Measurements from ENCODE around the gene PCED1B.

PCED1B gene

DNA sequence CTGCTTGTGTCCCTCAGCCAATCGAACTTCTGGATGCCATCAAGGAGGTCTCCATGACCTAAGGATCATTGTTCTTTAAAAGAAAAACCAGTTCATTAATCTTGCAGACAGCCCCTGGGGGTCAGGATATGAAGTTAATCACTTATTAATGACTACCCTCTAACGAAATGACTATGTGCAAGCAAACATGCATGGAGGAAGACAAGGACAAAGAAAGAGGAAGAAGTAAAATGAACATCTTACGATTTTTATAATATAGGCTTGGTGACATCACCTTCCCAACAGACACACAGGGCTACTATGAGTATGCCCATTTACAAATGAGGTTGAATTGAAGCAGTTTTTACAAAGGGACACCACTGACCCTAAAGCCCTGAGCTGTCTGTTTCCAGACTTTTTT is 111.5 kb downstream of the PCED1B start:
- Histone ChIP-seq H3K9me3 (ENCODE audit: insufficient read depth, low read length) (no peaks in the 10 kb centered on the region), H2AFZ (ENCODE audit: low read depth, low read length, severe bottlenecking) (no peak overlapping the region), H3K27me3 (ENCODE audit: low read length) (no peaks in the 10 kb centered on the region), H3F3A (ENCODE audit: insufficient read depth) (0 out of 2 replicates have a peak, but pooled peaks cover 4% of the 10 kb centered on the region), H4K20me1 (ENCODE audit: low read depth, low read length) (no peaks in the 10 kb centered on the region), H3K9me2 (replicated peaks; ENCODE audit: insufficient read depth, low read length) (no peaks in the 10 kb centered on the region), H3K9ac (ENCODE audit: low read length) (no peak overlapping the region), H3K4me3 (ENCODE audit: insufficient read depth, low read length, poor library complexity, severe bottlenecking) (no peak overlapping the region), H3K36me3 (ENCODE audit: low read length) (no peaks in the 10 kb centered on the region), H3K27ac (ENCODE audit: low read depth, low read length) (no peak overlapping the region), H3K4me2 (ENCODE audit: low read depth, low read length, poor library complexity, severe bottlenecking) (no peak overlapping the region), H3K79me2 (ENCODE audit: insufficient read depth, low read length) (no peaks in the 10 kb centered on the region)
- no peak for TF ChIP-seq EZH2phosphoT487 (conservative IDR thresholded peaks at IDR 0.05; ENCODE audit: low read length)
- TF ChIP-seq, protein P1, sequence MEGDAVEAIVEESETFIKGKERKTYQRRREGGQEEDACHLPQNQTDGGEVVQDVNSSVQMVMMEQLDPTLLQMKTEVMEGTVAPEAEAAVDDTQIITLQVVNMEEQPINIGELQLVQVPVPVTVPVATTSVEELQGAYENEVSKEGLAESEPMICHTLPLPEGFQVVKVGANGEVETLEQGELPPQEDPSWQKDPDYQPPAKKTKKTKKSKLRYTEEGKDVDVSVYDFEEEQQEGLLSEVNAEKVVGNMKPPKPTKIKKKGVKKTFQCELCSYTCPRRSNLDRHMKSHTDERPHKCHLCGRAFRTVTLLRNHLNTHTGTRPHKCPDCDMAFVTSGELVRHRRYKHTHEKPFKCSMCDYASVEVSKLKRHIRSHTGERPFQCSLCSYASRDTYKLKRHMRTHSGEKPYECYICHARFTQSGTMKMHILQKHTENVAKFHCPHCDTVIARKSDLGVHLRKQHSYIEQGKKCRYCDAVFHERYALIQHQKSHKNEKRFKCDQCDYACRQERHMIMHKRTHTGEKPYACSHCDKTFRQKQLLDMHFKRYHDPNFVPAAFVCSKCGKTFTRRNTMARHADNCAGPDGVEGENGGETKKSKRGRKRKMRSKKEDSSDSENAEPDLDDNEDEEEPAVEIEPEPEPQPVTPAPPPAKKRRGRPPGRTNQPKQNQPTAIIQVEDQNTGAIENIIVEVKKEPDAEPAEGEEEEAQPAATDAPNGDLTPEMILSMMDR (IDR thresholded peaks at IDR 0.05; ENCODE audit: insufficient read depth, low read length, poor library complexity, severe bottlenecking) = no peak

DNA sequence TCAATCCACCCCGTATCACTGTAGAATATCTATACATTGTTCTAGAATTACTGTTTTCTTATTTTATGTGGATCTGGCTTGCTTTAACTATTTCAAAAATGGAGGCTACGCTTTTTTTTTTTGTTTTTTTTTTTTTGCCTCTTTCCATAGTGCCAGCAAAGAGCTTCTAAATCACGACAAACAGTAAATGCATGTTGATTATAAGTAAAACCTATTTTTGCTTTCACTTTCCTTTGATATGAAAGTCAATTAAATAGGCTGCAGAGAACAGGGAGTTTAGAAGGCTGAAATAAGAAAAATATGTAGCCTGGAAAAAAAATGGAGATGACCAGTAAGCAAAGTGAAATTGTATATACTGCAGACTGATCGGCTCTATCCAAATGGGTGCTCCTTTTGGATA is 112.6 kb downstream of the PCED1B start:
- no peak overlapping the region for H3K4me3 ChIP-seq (ENCODE audit: insufficient read depth, low read length, poor library complexity, severe bottlenecking)
- no peaks in the 10 kb centered on the region for H4K20me1 ChIP-seq (ENCODE audit: low read depth, low read length)
- TF ChIP-seq EZH2phosphoT487 (conservative IDR thresholded peaks at IDR 0.05; ENCODE audit: low read length) = no peak
- TF ChIP-seq, protein P1 (IDR thresholded peaks at IDR 0.05; ENCODE audit: insufficient read depth, low read length, poor library complexity, severe bottlenecking) = no peak
- no peaks in the 10 kb centered on the region for H3K9me3 ChIP-seq (ENCODE audit: insufficient read depth, low read length)
- H3F3A ChIP-seq (ENCODE audit: insufficient read depth) = 0 out of 2 replicates have a peak, but pooled peaks cover 7% of the 10 kb centered on the region
- H3K4me2 ChIP-seq (ENCODE audit: low read depth, low read length, poor library complexity, severe bottlenecking) = no peak overlapping the region
- H3K9ac ChIP-seq (ENCODE audit: low read length) = no peak overlapping the region
- H3K79me2 ChIP-seq (ENCODE audit: insufficient read depth, low read length) = no peaks in the 10 kb centered on the region
- H2AFZ ChIP-seq (ENCODE audit: low read depth, low read length, severe bottlenecking) = no peak overlapping the region
- no peaks in the 10 kb centered on the region for H3K36me3 ChIP-seq (ENCODE audit: low read length)
- H3K9me2 ChIP-seq (replicated peaks; ENCODE audit: insufficient read depth, low read length) = no peaks in the 10 kb centered on the region
- no peaks in the 10 kb centered on the region for H3K27me3 ChIP-seq (ENCODE audit: low read length)
- no peak overlapping the region for H3K27ac ChIP-seq (ENCODE audit: low read depth, low read length)

DNA sequence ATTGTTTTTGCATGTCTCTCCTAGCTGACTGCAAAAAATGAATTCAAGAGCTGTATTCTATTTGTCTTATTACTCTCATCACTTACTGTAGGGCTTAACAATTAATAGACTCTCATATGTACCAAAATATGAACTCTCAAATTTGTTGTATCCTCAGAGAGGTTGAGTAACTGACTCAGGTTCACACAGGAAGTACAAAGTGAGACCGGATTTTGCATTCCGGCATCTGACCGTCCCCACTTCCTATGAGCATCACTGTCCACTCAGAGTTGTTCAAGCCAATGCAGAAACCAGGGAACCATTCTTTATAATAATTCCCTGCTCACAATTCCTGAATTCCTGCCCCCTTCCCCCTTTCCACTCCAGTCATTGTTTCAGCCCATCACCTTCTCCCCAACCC is 113.6 kb downstream of the PCED1B start:
- Histone ChIP-seq H3K27me3 (ENCODE audit: low read length) (no peaks in the 10 kb centered on the region), H3K9ac (ENCODE audit: low read length) (peak overlapping the region; percentile 21), H3K4me3 (ENCODE audit: insufficient read depth, low read length, poor library complexity, severe bottlenecking) (no peak overlapping the region), H3K27ac (ENCODE audit: low read depth, low read length) (peak overlapping the region; percentile 78), H3F3A (ENCODE audit: insufficient read depth) (peaks cover 7% of the 10 kb centered on the region; the same call in 1 of the 2 replicates), H4K20me1 (ENCODE audit: low read depth, low read length) (no peaks in the 10 kb centered on the region), H3K9me3 (ENCODE audit: insufficient read depth, low read length) (no peaks in the 10 kb centered on the region), H2AFZ (ENCODE audit: low read depth, low read length, severe bottlenecking) (no peak overlapping the region), H3K36me3 (ENCODE audit: low read length) (no peaks in the 10 kb centered on the region), H3K9me2 (replicated peaks; ENCODE audit: insufficient read depth, low read length) (no peaks in the 10 kb centered on the region), H3K79me2 (ENCODE audit: insufficient read depth, low read length) (no peaks in the 10 kb centered on the region), H3K4me2 (ENCODE audit: low read depth, low read length, poor library complexity, severe bottlenecking) (peak overlapping the region; percentile 40)
- TF ChIP-seq, protein P1 (IDR thresholded peaks at IDR 0.05; ENCODE audit: insufficient read depth, low read length, poor library complexity, severe bottlenecking) = no peak
- no peak for TF ChIP-seq EZH2phosphoT487 (conservative IDR thresholded peaks at IDR 0.05; ENCODE audit: low read length)
